ENCODE data around the gene TNFSF15. TPM values are rescaled to one million over a fixed set of nuclear protein-coding genes. Genes with fewer than 3 reads are reported as not detected.

Gene TNFSF15
- total and polyA plus RNA-seq, 5 donors from 2014 or later, result not detected

DNA sequence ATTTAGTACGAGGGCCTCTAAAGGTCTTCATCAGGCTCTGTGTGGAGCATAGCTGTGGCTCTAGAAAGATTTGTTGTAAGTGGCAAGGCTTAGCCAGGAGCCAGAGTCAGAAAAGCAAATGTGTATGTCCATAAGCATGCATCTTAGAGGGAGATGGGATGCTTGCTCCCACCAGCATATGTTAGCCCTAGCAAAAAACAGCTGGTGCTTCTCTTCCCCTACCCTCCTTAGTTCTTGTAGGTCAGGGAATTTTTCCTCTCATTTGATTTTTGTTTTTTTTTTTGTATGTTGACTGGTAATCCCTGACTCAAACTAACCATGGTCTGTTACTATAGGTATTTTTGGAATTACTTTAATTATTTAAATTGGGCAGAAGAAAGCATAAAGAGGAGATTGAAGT is 7.7 kb downstream of the TNFSF15 start:
- Mint-ChIP-seq H3K4me1 (peaks cover 0 to 4% (median 4%) of the 10 kb centered on the region in 4 donors), H3K36me3 (no peaks in the 10 kb centered on the region), H3K9me3 (peaks cover 0 to 1% (median 0%) of the 10 kb centered on the region in 7 donors), H3K4me3 (no peak overlapping the region), H3K27ac (no peak overlapping the region), H3K27me3 (peaks cover 4% of the 10 kb centered on the region)
- Histone ChIP-seq H3K36me3 (ENCODE audit: control insufficient read depth, insufficient read depth, low read length) (no peaks in the 10 kb centered on the region), H3K4me1 (ENCODE audit: control insufficient read depth, insufficient read depth, low read length, poor library complexity, severe bottlenecking) (no peaks in the 10 kb centered on the region), H3K27me3 (ENCODE audit: control insufficient read depth, insufficient read depth, low read length) (no peaks in the 10 kb centered on the region), H3K4me3 (ENCODE audit: low read depth, low read length) (no peak overlapping the region), H3K9me3 (ENCODE audit: control insufficient read depth in 2 of 2, low read length in 2 of 2) (no peaks in the 10 kb centered on the region), H3K27ac (ENCODE audit: insufficient read depth, low read length, poor library complexity, severe bottlenecking) (no peak overlapping the region)
- DNase-seq, result no peak
- ATAC-seq (ENCODE audit: low read depth in 2 of 2), result no peak

DNA sequence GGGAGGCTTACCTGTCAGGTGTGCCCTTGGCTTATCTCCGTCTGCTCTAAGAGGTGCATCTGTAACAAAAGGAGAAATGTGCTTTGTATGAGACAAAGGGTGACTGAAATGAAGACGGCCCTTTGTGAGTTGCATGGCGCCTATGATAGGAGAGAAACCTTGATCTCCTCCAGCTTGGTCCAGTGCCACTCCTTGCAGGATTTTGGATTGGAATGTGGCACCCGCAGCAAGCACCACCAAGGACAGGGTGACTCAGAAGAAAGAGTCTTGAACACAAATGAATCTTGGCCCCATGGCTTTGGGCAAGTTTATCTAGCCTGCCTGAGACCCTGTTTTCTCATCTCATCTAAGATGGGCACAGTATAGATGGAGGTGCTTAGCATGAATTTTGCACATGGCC is 13.4 kb downstream of the TNFSF15 start:
- H3K27me3 Mint-ChIP-seq, result peaks cover 9% of the 10 kb centered on the region

DNA sequence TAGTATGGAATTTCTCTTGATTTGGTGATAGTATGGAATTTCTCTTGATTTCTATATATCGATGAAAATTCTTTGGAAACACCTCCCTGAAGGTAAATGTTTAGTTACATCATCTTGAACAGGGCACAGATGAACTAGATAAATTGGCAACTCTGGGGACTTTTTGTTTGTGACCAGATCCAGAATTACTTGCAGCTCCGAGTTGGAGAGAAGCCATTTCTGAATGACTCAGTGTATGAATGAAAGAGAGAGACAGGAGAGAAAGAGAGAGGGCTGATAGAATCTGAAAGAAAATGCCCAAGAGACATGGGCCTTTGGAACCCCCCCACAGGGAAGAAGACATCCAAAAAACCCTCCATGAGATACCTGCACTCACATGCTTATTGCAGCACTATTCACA is 14.1 kb downstream of the TNFSF15 start:
- no peak overlapping the region for H3K4me3 ChIP-seq (ENCODE audit: low read depth, low read length)
- H3K4me3 Mint-ChIP-seq, result no peak overlapping the region
- no peaks in the 10 kb centered on the region for H3K4me1 ChIP-seq (ENCODE audit: control insufficient read depth, insufficient read depth, low read length, poor library complexity, severe bottlenecking)
- no peak for DNase-seq
- no peak overlapping the region for H3K27ac Mint-ChIP-seq
- peaks cover 0 to 1% (median 0%) of the 10 kb centered on the region in 7 donors for H3K9me3 Mint-ChIP-seq
- no peaks in the 10 kb centered on the region for H3K36me3 Mint-ChIP-seq
- H3K27me3 Mint-ChIP-seq, result peaks cover 9% of the 10 kb centered on the region
- H3K27ac ChIP-seq (ENCODE audit: insufficient read depth, low read length, poor library complexity, severe bottlenecking), result no peak overlapping the region
- ATAC-seq (ENCODE audit: low read depth in 2 of 2), result no peak
- H3K27me3 ChIP-seq (ENCODE audit: control insufficient read depth, insufficient read depth, low read length), result no peaks in the 10 kb centered on the region
- no peaks in the 10 kb centered on the region for H3K36me3 ChIP-seq (ENCODE audit: control insufficient read depth, insufficient read depth, low read length)
- peaks cover 0 to 1% (median 0%) of the 10 kb centered on the region in 4 donors for H3K4me1 Mint-ChIP-seq
- H3K9me3 ChIP-seq (ENCODE audit: control insufficient read depth in 2 of 2, low read length in 2 of 2), result no peaks in the 10 kb centered on the region

More for the DNA sequence above, 13.4 kb downstream of the TNFSF15 start:
- Mint-ChIP-seq H3K4me1 (peaks cover 0 to 1% (median 0%) of the 10 kb centered on the region in 4 donors), H3K27ac (no peak overlapping the region), H3K9me3 (peaks cover 0 to 1% (median 0%) of the 10 kb centered on the region in 7 donors), H3K36me3 (no peaks in the 10 kb centered on the region), H3K4me3 (no peak overlapping the region)
- ATAC-seq (ENCODE audit: low read depth in 2 of 2), result no peak
- no peaks in the 10 kb centered on the region for H3K36me3 ChIP-seq (ENCODE audit: control insufficient read depth, insufficient read depth, low read length)
- no peaks in the 10 kb centered on the region for H3K27me3 ChIP-seq (ENCODE audit: control insufficient read depth, insufficient read depth, low read length)
- no peak overlapping the region for H3K27ac ChIP-seq (ENCODE audit: insufficient read depth, low read length, poor library complexity, severe bottlenecking)
- H3K9me3 ChIP-seq (ENCODE audit: control insufficient read depth in 2 of 2, low read length in 2 of 2), result no peaks in the 10 kb centered on the region
- no peak for DNase-seq
- H3K4me1 ChIP-seq (ENCODE audit: control insufficient read depth, insufficient read depth, low read length, poor library complexity, severe bottlenecking), result no peaks in the 10 kb centered on the region
- H3K4me3 ChIP-seq (ENCODE audit: low read depth, low read length), result no peak overlapping the region

DNA sequence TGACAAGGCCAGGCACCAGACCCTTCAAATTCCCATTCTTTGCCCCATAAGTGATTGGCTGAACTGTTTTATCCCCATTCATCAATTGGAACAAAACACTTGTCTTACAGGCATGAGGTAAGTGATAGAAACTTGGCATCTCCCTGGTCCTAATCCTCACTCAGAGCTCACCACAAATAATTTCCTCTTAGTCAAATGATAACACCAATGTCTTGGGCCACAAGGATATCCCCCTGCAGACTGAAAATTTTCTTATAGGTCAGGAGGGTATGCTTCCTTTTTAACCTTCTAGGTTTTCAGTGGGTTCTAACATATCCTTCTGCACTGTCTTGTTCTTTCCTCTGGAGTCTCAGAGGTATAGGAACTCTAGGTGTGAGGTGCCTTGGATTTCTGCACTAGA is 14.5 kb downstream of the TNFSF15 start:
- Histone ChIP-seq H3K9me3 (ENCODE audit: control insufficient read depth in 2 of 2, low read length in 2 of 2) (no peaks in the 10 kb centered on the region), H3K4me3 (ENCODE audit: low read depth, low read length) (no peak overlapping the region), H3K27ac (ENCODE audit: insufficient read depth, low read length, poor library complexity, severe bottlenecking) (no peak overlapping the region), H3K27me3 (ENCODE audit: control insufficient read depth, insufficient read depth, low read length) (no peaks in the 10 kb centered on the region), H3K4me1 (ENCODE audit: control insufficient read depth, insufficient read depth, low read length, poor library complexity, severe bottlenecking) (no peaks in the 10 kb centered on the region), H3K36me3 (ENCODE audit: control insufficient read depth, insufficient read depth, low read length) (no peaks in the 10 kb centered on the region)
- Mint-ChIP-seq H3K4me3 (no peak overlapping the region), H3K4me1 (peaks cover 0 to 1% (median 0%) of the 10 kb centered on the region in 4 donors), H3K36me3 (no peaks in the 10 kb centered on the region), H3K27me3 (peaks cover 9% of the 10 kb centered on the region), H3K27ac (no peak overlapping the region), H3K9me3 (peaks cover 0 to 1% (median 0%) of the 10 kb centered on the region in 7 donors)
- ATAC-seq (ENCODE audit: low read depth in 2 of 2) (no peak), DNase-seq (no peak)

DNA sequence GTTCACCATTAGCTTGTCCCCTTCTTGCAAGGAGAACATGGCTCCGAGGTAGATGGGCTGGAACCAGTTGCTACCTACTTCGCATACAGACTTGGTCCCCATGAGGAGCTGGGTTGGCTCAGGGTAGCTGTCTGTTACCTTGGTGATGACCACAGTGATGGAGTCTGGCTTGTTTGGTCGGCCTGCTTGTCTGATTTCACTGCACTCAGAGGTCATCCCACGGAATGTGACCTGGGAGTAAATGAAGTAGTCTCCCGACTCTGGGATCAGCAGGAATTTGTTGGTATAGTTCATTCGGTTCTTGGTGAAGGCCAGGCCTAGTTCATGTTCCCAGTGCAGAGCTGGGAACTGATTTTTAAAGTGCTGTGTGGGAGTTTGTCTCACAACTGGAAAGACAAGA is 15.3 kb downstream of the TNFSF15 start:
- Mint-ChIP-seq H3K27ac (peak overlapping the region in 1 of 3 donors; percentile 31), H3K36me3 (no peaks in the 10 kb centered on the region), H3K4me3 (no peak overlapping the region), H3K4me1 (peaks cover 0 to 1% (median 0%) of the 10 kb centered on the region in 4 donors), H3K9me3 (peaks cover 0 to 1% (median 0%) of the 10 kb centered on the region in 7 donors), H3K27me3 (peaks cover 10% of the 10 kb centered on the region)
- no peak overlapping the region for H3K4me3 ChIP-seq (ENCODE audit: low read depth, low read length)
- ATAC-seq (ENCODE audit: low read depth in 2 of 2) (no peak), DNase-seq (no peak)
- no peaks in the 10 kb centered on the region for H3K4me1 ChIP-seq (ENCODE audit: control insufficient read depth, insufficient read depth, low read length, poor library complexity, severe bottlenecking)
- no peaks in the 10 kb centered on the region for H3K9me3 ChIP-seq (ENCODE audit: control insufficient read depth in 2 of 2, low read length in 2 of 2)
- H3K27me3 ChIP-seq (ENCODE audit: control insufficient read depth, insufficient read depth, low read length), result no peaks in the 10 kb centered on the region
- no peak overlapping the region for H3K27ac ChIP-seq (ENCODE audit: insufficient read depth, low read length, poor library complexity, severe bottlenecking)
- no peaks in the 10 kb centered on the region for H3K36me3 ChIP-seq (ENCODE audit: control insufficient read depth, insufficient read depth, low read length)

DNA sequence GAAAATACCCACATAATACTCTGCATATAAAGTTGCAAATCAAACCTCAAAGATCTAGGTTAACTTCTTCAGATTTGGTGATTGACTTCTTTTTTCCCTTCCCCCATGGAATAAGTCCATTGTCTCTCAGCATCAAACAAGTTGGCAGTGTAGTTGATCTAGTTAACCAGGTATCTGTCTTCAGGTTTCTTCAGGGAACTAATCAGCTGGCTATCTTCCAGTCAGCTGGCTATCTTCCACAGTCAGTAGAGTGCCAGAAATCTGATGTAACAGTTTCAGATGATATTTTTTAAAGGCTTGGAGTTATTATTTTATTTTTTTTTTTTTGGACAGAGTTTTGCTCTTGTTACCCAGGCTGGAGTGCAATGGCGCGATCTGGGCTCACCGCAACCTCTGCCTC is 16.8 kb downstream of the TNFSF15 start:
- no peaks in the 10 kb centered on the region for H3K36me3 ChIP-seq (ENCODE audit: control insufficient read depth, insufficient read depth, low read length)
- no peak overlapping the region for H3K27ac ChIP-seq (ENCODE audit: insufficient read depth, low read length, poor library complexity, severe bottlenecking)
- no peaks in the 10 kb centered on the region for H3K4me1 ChIP-seq (ENCODE audit: control insufficient read depth, insufficient read depth, low read length, poor library complexity, severe bottlenecking)
- H3K4me3 Mint-ChIP-seq, result no peak overlapping the region
- DNase-seq, result no peak
- H3K36me3 Mint-ChIP-seq, result no peaks in the 10 kb centered on the region
- H3K27me3 Mint-ChIP-seq, result peaks cover 18% of the 10 kb centered on the region
- peaks cover 0 to 1% (median 0%) of the 10 kb centered on the region in 7 donors for H3K9me3 Mint-ChIP-seq
- ATAC-seq (ENCODE audit: low read depth in 2 of 2), result no peak
- H3K27me3 ChIP-seq (ENCODE audit: control insufficient read depth, insufficient read depth, low read length), result no peaks in the 10 kb centered on the region
- H3K9me3 ChIP-seq (ENCODE audit: control insufficient read depth in 2 of 2, low read length in 2 of 2), result no peaks in the 10 kb centered on the region
- H3K27ac Mint-ChIP-seq, result no peak overlapping the region
- no peak overlapping the region for H3K4me3 ChIP-seq (ENCODE audit: low read depth, low read length)
- peaks cover 0 to 1% (median 0%) of the 10 kb centered on the region in 4 donors for H3K4me1 Mint-ChIP-seq

DNA sequence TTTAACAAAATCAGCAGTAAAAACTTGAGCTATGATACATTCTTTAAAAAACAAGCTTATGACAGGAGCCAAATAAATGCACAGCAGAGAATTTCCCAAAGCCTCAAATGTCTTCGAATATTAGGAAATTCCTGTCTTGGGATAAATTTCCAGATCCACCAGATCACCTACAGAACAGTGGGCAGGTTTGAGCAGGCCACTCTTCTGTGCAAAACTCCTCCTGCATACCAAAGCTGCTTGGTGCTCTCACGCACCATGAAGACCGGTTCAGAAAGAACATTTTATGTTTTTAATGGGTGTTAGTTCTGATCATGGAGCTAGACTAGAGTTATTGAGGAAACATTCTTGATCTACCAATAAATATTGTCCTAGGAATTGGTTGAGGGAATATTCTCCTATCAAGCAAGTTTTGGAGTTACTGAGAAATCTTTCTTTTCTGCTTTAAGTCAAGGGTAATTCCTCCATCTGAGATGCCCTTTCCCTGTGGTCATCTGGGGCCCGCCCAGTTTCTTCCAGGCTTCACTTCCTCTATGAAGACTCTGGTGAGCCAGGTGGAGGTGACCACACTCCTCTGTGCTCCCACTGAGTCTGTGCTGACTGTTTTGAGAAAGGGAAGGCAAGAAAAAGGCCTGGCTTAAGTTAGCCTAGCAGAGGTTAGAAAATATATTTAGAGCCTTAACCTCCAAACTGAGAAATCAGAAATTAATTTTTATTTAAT is 17.9 kb downstream of the TNFSF15 start:
- Mint-ChIP-seq H3K36me3 (no peaks in the 10 kb centered on the region), H3K4me1 (no peaks in the 10 kb centered on the region), H3K27ac (no peak overlapping the region), H3K27me3 (peaks cover 17% of the 10 kb centered on the region), H3K4me3 (no peak overlapping the region), H3K9me3 (no peaks in the 10 kb centered on the region)
- no peak for DNase-seq
- Histone ChIP-seq H3K27me3 (ENCODE audit: control insufficient read depth, insufficient read depth, low read length) (no peaks in the 10 kb centered on the region), H3K4me1 (ENCODE audit: control insufficient read depth, insufficient read depth, low read length, poor library complexity, severe bottlenecking) (no peaks in the 10 kb centered on the region), H3K36me3 (ENCODE audit: control insufficient read depth, insufficient read depth, low read length) (no peaks in the 10 kb centered on the region), H3K9me3 (ENCODE audit: control insufficient read depth in 2 of 2, low read length in 2 of 2) (no peaks in the 10 kb centered on the region), H3K27ac (ENCODE audit: insufficient read depth, low read length, poor library complexity, severe bottlenecking) (no peak overlapping the region), H3K4me3 (ENCODE audit: low read depth, low read length) (no peak overlapping the region)
- no peak for ATAC-seq (ENCODE audit: low read depth in 2 of 2)

DNA sequence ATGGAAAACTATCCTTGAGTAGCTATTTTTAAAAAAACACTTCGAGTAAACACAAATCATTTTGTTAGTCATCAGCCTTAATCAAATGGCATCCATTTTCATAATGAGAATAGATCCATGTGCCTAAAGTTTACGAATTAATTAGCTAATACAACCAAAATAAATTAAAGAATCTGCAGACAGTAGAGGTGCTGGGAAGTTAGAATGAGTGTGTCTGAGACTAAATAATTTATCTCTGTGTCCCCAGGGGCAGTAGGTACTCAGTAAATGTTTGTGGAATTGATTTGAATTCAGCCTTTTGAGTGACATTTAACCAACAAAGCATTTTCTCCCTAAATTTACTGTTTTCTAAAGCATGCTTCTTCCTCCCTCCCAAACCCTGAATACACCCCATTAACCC is 18.6 kb downstream of the TNFSF15 start:
- Mint-ChIP-seq H3K4me1 (no peaks in the 10 kb centered on the region), H3K9me3 (no peaks in the 10 kb centered on the region), H3K27me3 (peaks cover 13% of the 10 kb centered on the region), H3K27ac (no peak overlapping the region), H3K4me3 (no peak overlapping the region), H3K36me3 (no peaks in the 10 kb centered on the region)
- Histone ChIP-seq H3K27me3 (ENCODE audit: control insufficient read depth, insufficient read depth, low read length) (no peaks in the 10 kb centered on the region), H3K4me1 (ENCODE audit: control insufficient read depth, insufficient read depth, low read length, poor library complexity, severe bottlenecking) (no peaks in the 10 kb centered on the region), H3K9me3 (ENCODE audit: control insufficient read depth in 2 of 2, low read length in 2 of 2) (no peaks in the 10 kb centered on the region), H3K36me3 (ENCODE audit: control insufficient read depth, insufficient read depth, low read length) (no peaks in the 10 kb centered on the region), H3K27ac (ENCODE audit: insufficient read depth, low read length, poor library complexity, severe bottlenecking) (no peak overlapping the region), H3K4me3 (ENCODE audit: low read depth, low read length) (no peak overlapping the region)
- no peak for DNase-seq
- ATAC-seq (ENCODE audit: low read depth in 2 of 2), result no peak
